ENCODE measurements around the gene PHF12. TPM values are rescaled to one million over a fixed set of nuclear protein-coding genes. Genes with fewer than 3 reads are reported as not detected.

PHF12 gene
- total RNA-seq, 1 donor from 2014 or later, result 23.2 TPM

DNA sequence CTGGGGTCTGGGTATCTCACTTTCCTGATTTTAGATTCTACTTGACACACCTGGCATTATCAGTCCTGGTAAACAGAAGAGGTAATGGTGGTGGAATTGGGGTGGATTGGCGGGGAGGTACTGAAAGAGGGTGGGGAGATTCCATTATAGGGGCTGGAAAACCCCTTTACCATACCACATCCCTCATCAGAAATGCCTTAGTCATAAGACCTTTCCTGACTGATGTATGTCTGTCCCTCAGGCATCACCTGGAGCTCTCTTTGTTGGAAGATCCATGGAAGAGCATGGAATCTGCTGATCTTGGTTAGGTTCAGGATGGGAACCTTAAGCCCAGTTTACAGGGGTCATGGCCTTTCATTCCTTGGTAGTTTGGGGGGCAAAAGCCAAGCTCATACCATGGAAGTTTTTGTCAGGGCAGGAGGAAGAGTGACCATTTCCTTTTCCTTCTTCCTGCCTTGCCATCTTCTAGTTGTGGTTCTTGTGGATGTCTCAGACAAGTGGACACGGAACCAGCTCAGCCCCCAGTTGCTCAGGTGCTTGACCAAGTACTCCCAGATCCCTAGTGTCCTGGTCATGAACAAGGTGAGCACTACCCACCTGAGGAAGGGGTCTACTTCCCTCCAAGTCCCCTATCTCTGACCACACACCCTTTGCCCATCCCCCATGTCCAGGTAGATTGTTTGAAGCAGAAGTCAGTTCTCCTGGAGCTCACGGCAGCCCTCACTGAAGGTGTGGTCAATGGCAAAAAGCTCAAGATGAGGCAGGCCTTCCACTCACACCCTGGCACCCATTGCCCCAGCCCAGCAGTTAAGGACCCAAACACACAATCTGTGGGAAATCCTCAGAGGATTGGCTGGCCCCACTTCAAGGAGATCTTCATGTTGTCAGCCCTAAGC, 93.2 kb downstream of the PHF12 start:
- DNase-seq, result no peak

DNA sequence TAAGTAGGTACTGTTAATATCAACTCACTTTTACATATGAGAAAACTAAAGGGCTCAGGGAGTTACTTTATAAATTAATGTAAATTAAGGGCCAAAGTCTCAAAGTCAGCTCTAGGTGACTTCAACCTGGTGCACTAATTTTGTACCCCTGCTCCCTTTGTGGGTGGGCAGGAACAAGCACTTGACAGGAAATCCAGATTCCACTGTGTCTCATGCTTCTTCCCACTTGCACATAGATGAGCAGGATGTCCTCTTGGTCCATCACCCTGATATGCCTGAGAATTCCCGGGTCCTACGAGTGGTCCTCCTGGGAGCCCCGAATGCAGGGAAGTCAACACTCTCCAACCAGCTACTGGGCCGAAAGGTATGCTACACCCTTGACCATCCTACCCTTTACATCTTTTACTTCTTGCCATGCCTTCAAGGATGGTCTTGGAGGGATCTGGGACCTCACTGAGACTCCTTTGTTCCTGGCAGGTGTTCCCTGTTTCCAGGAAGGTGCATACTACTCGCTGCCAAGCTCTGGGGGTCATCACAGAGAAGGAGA, 95.2 kb downstream of the PHF12 start:
- no peak for DNase-seq

DNA sequence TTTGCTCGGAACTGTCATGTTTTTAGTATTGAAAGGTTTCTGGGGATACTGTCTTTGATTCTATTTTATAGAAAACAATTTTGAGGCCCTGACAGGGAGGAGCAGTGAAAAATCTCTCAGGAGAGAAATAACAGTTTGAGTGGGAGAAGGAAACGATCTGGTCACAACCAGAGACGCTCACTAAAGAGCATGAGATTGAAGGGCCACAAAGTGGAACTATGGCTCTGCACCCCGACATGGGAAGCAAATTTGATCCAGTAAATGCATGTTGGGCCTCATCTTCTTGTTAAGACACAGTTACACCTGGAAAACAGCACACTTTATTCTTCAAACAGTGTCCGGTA, 96.0 kb downstream of the PHF12 start:
- no peak for DNase-seq

Other genes with a start within 250 kb of the PHF12 start
- 0.21 TPM for gene PROCA1, start 239.6 kb downstream of the PHF12 start, total RNA-seq
- 78.9 TPM for gene RAB34, start 233.7 kb downstream of the PHF12 start, total RNA-seq
- 554 TPM for gene RPL23A, start 231.5 kb downstream of the PHF12 start, total RNA-seq
- gene TLCD1, start 225.3 kb downstream of the PHF12 start, total RNA-seq, result not detected
- 4.1 TPM for gene NEK8, start 222.7 kb downstream of the PHF12 start, total RNA-seq
- gene TRAF4, start 207.5 kb downstream of the PHF12 start, total RNA-seq, result 18.6 TPM
- gene FAM222B, start 108.7 kb downstream of the PHF12 start, total RNA-seq, result 3.2 TPM
- gene ERAL1, start 96.5 kb downstream of the PHF12 start, total RNA-seq, result 30.4 TPM
- gene FLOT2, start 53.8 kb downstream of the PHF12 start, total RNA-seq, result 51.2 TPM
- 18.2 TPM for gene DHRS13, start 48.4 kb downstream of the PHF12 start, total RNA-seq
- not detected for gene SEZ6, start 54.5 kb upstream of the PHF12 start, total RNA-seq
- gene PIPOX, start 91.6 kb upstream of the PHF12 start, total RNA-seq, result 1.2 TPM
- gene MYO18A, start 228.9 kb upstream of the PHF12 start, total RNA-seq, result 236 TPM